ENCODE results near the gene AGBL1. TPM values are rescaled to one million over a fixed set of nuclear protein-coding genes. Genes with fewer than 3 reads are reported as not detected.

The AGBL1 gene
- polyA plus RNA-seq, 1 donor (not counting 4 experiments of a cell fraction or from before 2014, with no cell fraction given): not detected

DNA sequence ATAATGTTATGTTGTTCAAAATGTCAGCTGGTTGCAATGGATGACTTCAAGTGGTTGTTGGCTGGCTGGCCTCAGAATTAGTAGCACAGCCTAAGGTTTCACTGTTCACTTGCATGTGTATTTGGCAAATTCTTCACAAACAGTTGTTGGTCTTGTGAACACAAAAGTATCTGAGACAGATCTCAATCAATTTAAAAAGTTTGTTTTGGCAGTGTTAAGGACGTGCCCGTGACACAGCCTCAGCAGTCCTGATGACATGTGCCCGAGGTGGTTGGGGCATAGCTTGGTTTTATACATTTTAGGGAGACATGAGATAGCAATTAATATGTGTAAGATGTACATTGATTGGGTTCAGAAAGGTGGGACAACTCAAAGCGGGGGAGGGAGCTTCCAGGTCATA lies 436.0 kb downstream of the AGBL1 start:
- Histone ChIP-seq H3K9me3 (ENCODE audit: control insufficient read depth, low read depth, low read length) (no peaks in the 10 kb centered on the region), H3K27ac (ENCODE audit: control insufficient read depth, insufficient read depth, low read length) (no peak overlapping the region), H3K27me3 (ENCODE audit: control insufficient read depth, extremely low read depth, insufficient read depth, low read length) (no peaks in the 10 kb centered on the region), H3K4me2 (ENCODE audit: control insufficient read depth, extremely low read depth, insufficient read depth, low read depth, low read length) (no peak overlapping the region), H2AFZ (ENCODE audit: control insufficient read depth, low read length) (no peak overlapping the region), H4K20me1 (ENCODE audit: control insufficient read depth, extremely low read depth, insufficient read depth, low read length) (no peaks in the 10 kb centered on the region), H3K4me1 (ENCODE audit: control insufficient read depth, extremely low read depth, insufficient read depth, low read length) (no peaks in the 10 kb centered on the region), H3K79me2 (ENCODE audit: control insufficient read depth, insufficient read depth, low read length) (no peaks in the 10 kb centered on the region), H3K9ac (ENCODE audit: control insufficient read depth, extremely low read depth, insufficient read depth, low read length) (no peak overlapping the region), H3K36me3 (ENCODE audit: control insufficient read depth in 2 of 2, extremely low read depth in 1 of 2, insufficient read depth in 2 of 2, low read length in 2 of 2) (no peaks in the 10 kb centered on the region), H3K4me3 (ENCODE audit: control insufficient read depth in 2 of 3, extremely low read depth in 1 of 3, insufficient read depth in 2 of 3, low read depth in 1 of 3, low read length in 3 of 3) (no peak overlapping the region), H3K9me1 (ENCODE audit: control insufficient read depth, extremely low read depth, insufficient read depth, low read length) (no peaks in the 10 kb centered on the region)
- DNase-seq (ENCODE audit: low read depth, low spot score): no peak
- TF ChIP-seq CTCF (optimal IDR thresholded peaks at IDR 0.05 in 1 of 3, IDR thresholded peaks at IDR 0.05 in 1 of 3, conservative IDR thresholded peaks at IDR 0.05 in 1 of 3; ENCODE audit: extremely low read depth in 1 of 3, insufficient read depth in 2 of 3, low read length in 3 of 3) (no peak), EZH2 (IDR thresholded peaks at IDR 0.05; ENCODE audit: low read length) (no peak)
- no peak for FAIRE-seq
- dilution Hi-C loops (cut with MboI; ENCODE audit: extremely low pct_ligation_motif_present, low sequenced_read_pairs): no loop called here

- Histone ChIP-seq H3K9ac (ENCODE audit: control insufficient read depth, extremely low read depth, insufficient read depth, low read length) (no peak overlapping the region), H3K79me2 (ENCODE audit: control insufficient read depth, insufficient read depth, low read length) (no peaks in the 10 kb centered on the region), H4K20me1 (ENCODE audit: control insufficient read depth, extremely low read depth, insufficient read depth, low read length) (no peaks in the 10 kb centered on the region), H3K4me3 (ENCODE audit: control insufficient read depth in 2 of 3, extremely low read depth in 1 of 3, insufficient read depth in 2 of 3, low read depth in 1 of 3, low read length in 3 of 3) (no peak overlapping the region), H3K36me3 (ENCODE audit: control insufficient read depth in 2 of 2, extremely low read depth in 1 of 2, insufficient read depth in 2 of 2, low read length in 2 of 2) (no peaks in the 10 kb centered on the region), H3K27ac (ENCODE audit: control insufficient read depth, insufficient read depth, low read length) (no peak overlapping the region), H3K27me3 (ENCODE audit: control insufficient read depth, extremely low read depth, insufficient read depth, low read length) (no peaks in the 10 kb centered on the region), H3K9me1 (ENCODE audit: control insufficient read depth, extremely low read depth, insufficient read depth, low read length) (no peaks in the 10 kb centered on the region), H3K4me2 (ENCODE audit: control insufficient read depth, extremely low read depth, insufficient read depth, low read depth, low read length) (no peak overlapping the region), H3K9me3 (ENCODE audit: control insufficient read depth, low read depth, low read length) (no peaks in the 10 kb centered on the region), H3K4me1 (ENCODE audit: control insufficient read depth, extremely low read depth, insufficient read depth, low read length) (no peaks in the 10 kb centered on the region), H2AFZ (ENCODE audit: control insufficient read depth, low read length) (no peak overlapping the region)
- no peak for FAIRE-seq
- dilution Hi-C loops (cut with MboI; ENCODE audit: extremely low pct_ligation_motif_present, low sequenced_read_pairs): no loop called here
- no peak for TF ChIP-seq EZH2 (IDR thresholded peaks at IDR 0.05; ENCODE audit: low read length)
- TF ChIP-seq CTCF (optimal IDR thresholded peaks at IDR 0.05 in 1 of 3, IDR thresholded peaks at IDR 0.05 in 1 of 3, conservative IDR thresholded peaks at IDR 0.05 in 1 of 3; ENCODE audit: extremely low read depth in 1 of 3, insufficient read depth in 2 of 3, low read length in 3 of 3): no peak
- DNase-seq (ENCODE audit: low read depth, low spot score): no peak
Observed at GRCh38 chr15:86522721-86523120, 443.1 kb downstream of the AGBL1 start.
